DOHH2 (cell line): ENCODE data around the gene CDKL5.

ENCODE experiments used
- CTCF ChIP-seq: fragments of 200-600 bp; sonication (generic); IDR thresholded peaks from one replicate; pipeline ENCODE4 v1.5.1; 2014; ENCODE audit warnings: antibody characterized with exemption, mild to moderate bottlenecking, low read depth, low read length; ENCODE audit not compliant: poor library complexity, severe bottlenecking
- EZH2phosphoT487 ChIP-seq: fragments of 200-600 bp; sonication (generic); IDR thresholded peaks from 2 replicates; pipeline ENCODE4 v1.6.1; 2017; ENCODE audit warnings: borderline replicate concordance, mild to moderate bottlenecking, antibody characterized with exemption, low read length, moderate library complexity, mixed read lengths

- no peak for TF ChIP-seq CTCF
- TF ChIP-seq EZH2phosphoT487 = no peak
Observed at GRCh38 chrX:18448416-18448815, 23.0 kb downstream of the CDKL5 start.
